HCT116 (cell line): ENCODE data around the gene ST3GAL3. TPM values are rescaled to one million over a fixed set of nuclear protein-coding genes. Genes with fewer than 3 reads are reported as not detected.
"Not testable (repeated sequence)": the region's sequence is repeated elsewhere in the genome, so short reads cannot be mapped to it uniquely, and the experiment has no call there.

Experiments
- ATAC-seq: fragments of 200-7000 bp; cut with Tn5 transposase; 2 replicates; pipeline ENCODE4 v1.9.1; 2020; ENCODE audit warnings: mild to moderate bottlenecking, moderate library complexity
- BruUV-seq: library from RNA; stranded (reverse); fragments of 400-500 nt; replicated peaks from 2 replicates; lab custom pipeline; 2021; lab: Mats Ljungman, UMichigan
- CTCF ChIA-PET: fragments of 300-600 bp; sonication (Branson Sonifier 250); formaldehyde crosslinking; loops from one replicate; lab custom pipeline; 2021; ENCODE audit warnings: antibody characterized with exemption; lab: Charles Lee
- POLR2A ChIA-PET: fragments of 300-600, 350-600 bp; sonication (Branson Sonifier 250); formaldehyde crosslinking; loops from one replicate; lab custom pipeline; 2021; ENCODE audit warnings: antibody characterized with exemption; lab: Charles Lee
- RAD21 ChIA-PET, 2 experiments: fragments of 300-600 bp; sonication (Branson Sonifier 250); formaldehyde crosslinking; loops; one replicate each; lab custom pipeline; 2023; ENCODE audit warnings: low total read pairs in 2 of 2; ENCODE audit not compliant: uncharacterized antibody in 2 of 2, unreplicated experiment in 2 of 2, low non-redundant PET in 1 of 2; lab: Charles Lee
- DNase-seq: peaks from one replicate; pipeline ENCODE4 v3.0.0-alpha.2; 2010; ENCODE audit warnings: low read depth, low spot score
- H2AFZ ChIP-seq: fragments of 200-600 bp; shearing (Covaris generic), sonication (generic); 2 replicates; pipeline ENCODE4 v1.6.1; 2017; ENCODE audit warnings: low read depth, mixed run types, mixed read lengths, antibody characterized with exemption, low read length; ENCODE audit not compliant: poor library complexity, severe bottlenecking
- H3K27ac ChIP-seq: 2 replicates; pipeline ENCODE4 v1.5.1; 2012; ENCODE audit warnings: low read depth, low read length
- H3K27me3 ChIP-seq: fragments of 200-600 bp; sonication (generic); 2 replicates; pipeline ENCODE4 v1.6.1; 2016; ENCODE audit warnings: mixed run types, low read length, mixed read lengths; ENCODE audit not compliant: insufficient read depth
- H3K36me3 ChIP-seq, 2 experiments: fragments of 200-500 bp in 1 of 2; fragments of 200-600 bp in 1 of 2; sonication (Bioruptor generic) in 1 of 2; sonication (generic) in 1 of 2; 2 replicates each; pipeline versions ENCODE4 v1.5.1 to v1.6.1; 2014 to 2016; ENCODE audit warnings: low read length in 2 of 2, inconsistent platforms in 1 of 2, mixed read lengths in 1 of 2, mixed run types in 1 of 2; ENCODE audit not compliant: insufficient read depth in 2 of 2, control insufficient read depth in 1 of 2
- H3K4me1 ChIP-seq, 2 experiments: fragments of 200-600 bp in 1 of 2; sonication (generic) in 1 of 2; 2 replicates each; pipeline versions ENCODE4 v1.5.1 to v1.6.1; 2012 to 2017; ENCODE audit warnings: low read length in 2 of 2, inconsistent platforms in 1 of 2, mild to moderate bottlenecking in 1 of 2, mixed read lengths in 1 of 2, mixed run types in 1 of 2, moderate library complexity in 1 of 2; ENCODE audit not compliant: insufficient read depth in 2 of 2, control insufficient read depth in 1 of 2
- H3K4me2 ChIP-seq: fragments of 200-600 bp; sonication (generic); 2 replicates; pipeline ENCODE4 v1.6.1; 2017; ENCODE audit warnings: mixed run types, low read length, mixed read lengths
- H3K4me3 ChIP-seq, 2 experiments: fragments of 200-600 bp in 1 of 2; sonication (generic) in 1 of 2; replicated peaks in 1 of 2; 2 replicates each; pipeline ENCODE4 v1.5.1; 2011 to 2016; ENCODE audit warnings: low read length in 2 of 2, control low read depth in 1 of 2, low read depth in 1 of 2, mild to moderate bottlenecking in 1 of 2, mixed read lengths in 1 of 2, mixed run types in 1 of 2
- H3K79me2 ChIP-seq: fragments of 200-600 bp; sonication (generic); 2 replicates; pipeline ENCODE4 v1.6.1; 2017; ENCODE audit warnings: mild to moderate bottlenecking, mixed run types, low read length, moderate library complexity, mixed read lengths; ENCODE audit not compliant: insufficient read depth
- H3K9ac ChIP-seq: fragments of 200-600 bp; sonication (generic); 2 replicates; pipeline ENCODE4 v1.6.1; 2016; ENCODE audit warnings: low read length, mixed read lengths
- H3K9me2 ChIP-seq: fragments of 200-600 bp; sonication (generic), shearing (Covaris generic); 2 replicates; pipeline ENCODE4 v1.6.1; 2017; ENCODE audit warnings: mixed run types, mild to moderate bottlenecking, moderate library complexity; ENCODE audit not compliant: insufficient read depth
- H3K9me3 ChIP-seq, 2 experiments: fragments of 200-500 bp in 1 of 2; fragments of 200-600 bp in 1 of 2; sonication (Bioruptor generic) in 1 of 2; sonication (generic) in 1 of 2; 2 replicates each; pipeline ENCODE4 v1.6.1; 2014 to 2017; ENCODE audit warnings: low read length in 2 of 2, mixed read lengths in 2 of 2, inconsistent platforms in 1 of 2, low read depth in 1 of 2, mild to moderate bottlenecking in 1 of 2, mixed run types in 1 of 2, moderate library complexity in 1 of 2; ENCODE audit not compliant: control insufficient read depth in 1 of 2, insufficient read depth in 1 of 2
- H4K20me1 ChIP-seq: fragments of 200-600 bp; sonication (generic), shearing (Covaris generic); 2 replicates; pipeline ENCODE4 v1.6.1; 2017; ENCODE audit warnings: mixed run types, mild to moderate bottlenecking, moderate library complexity; ENCODE audit not compliant: insufficient read depth
- CBX3 ChIP-seq: IDR thresholded peaks from 2 replicates; pipeline ENCODE4 v1.6.1; 2012; ENCODE audit warnings: low read depth
- CTCF ChIP-seq, 3 experiments: fragments of 200-600 bp in 1 of 3; sonication (generic) in 1 of 3; IDR thresholded peaks in 2 of 3; conservative IDR thresholded peaks in 1 of 3; 2 replicates each; pipeline ENCODE4 v1.5.1; 2012 to 2017; ENCODE audit warnings: low read depth in 2 of 3, low read length in 2 of 3, antibody characterized with exemption in 1 of 3, borderline replicate concordance in 1 of 3, control low read depth in 1 of 3, mild to moderate bottlenecking in 1 of 3, mixed read lengths in 1 of 3, mixed run types in 1 of 3, moderate library complexity in 1 of 3; ENCODE audit not compliant: insufficient read depth in 1 of 3
- EGR1 ChIP-seq: IDR thresholded peaks from 2 replicates; pipeline ENCODE4 v1.6.1; 2012; ENCODE audit warnings: low read depth
- ZBTB33 ChIP-seq: IDR thresholded peaks from 2 replicates; pipeline ENCODE4 v1.6.1; 2011; ENCODE audit warnings: mild to moderate bottlenecking, low read length, moderate library complexity; ENCODE audit not compliant: insufficient replicate concordance; ENCODE audit errors: extremely low read depth
- intact Hi-C: fragments of 100-400 bp; cut with micrococcal nuclease; formaldehyde crosslinking; loops from 2 replicates; pipeline ENCODE4 v1.10.0; 2022
- total RNA-seq: library from RNA; stranded (reverse); gene quantifications from one replicate; pipeline ENCODE4 v1.2.1, GENCODE V29; 2021; ENCODE audit not compliant: unreplicated experiment

Gene ST3GAL3
- total RNA-seq, 1 experiment from 2014 or later: 7.2 TPM

- no peak for ATAC-seq
- no peak overlapping the region for H3K4me3 ChIP-seq
- H3K4me2 ChIP-seq: no peak overlapping the region
- H3K9me2 ChIP-seq: no peaks in the 10 kb centered on the region
- no peaks in the 10 kb centered on the region for H3K27me3 ChIP-seq
- no peaks in the 10 kb centered on the region for H3K9me3 ChIP-seq
- no peak overlapping the region for H3K27ac ChIP-seq
- H4K20me1 ChIP-seq: no peaks in the 10 kb centered on the region
- POLR2A ChIA-PET: no interaction called here
- BruUV-seq: no TSS peak
- RAD21 ChIA-PET: no interaction called here
- H3K79me2 ChIP-seq: no peaks in the 10 kb centered on the region
- no peak for DNase-seq
- H3K9ac ChIP-seq: no peak overlapping the region
- CTCF ChIA-PET: no interaction called here
- H3K36me3 ChIP-seq: no peaks in the 10 kb centered on the region
- peaks cover 44 to 50% of the 10 kb centered on the region in 2 experiments for H3K4me1 ChIP-seq
- no peak overlapping the region for H2AFZ ChIP-seq
- TF ChIP-seq CTCF (IDR thresholded peaks at IDR 0.05 in 2 of 3, conservative IDR thresholded peaks at IDR 0.05 in 1 of 3; ENCODE audit: borderline replicate concordance in 1 of 3, insufficient read depth in 1 of 3, low read depth in 2 of 3, low read length in 2 of 3) (no peak), CBX3 (no peak), EGR1 (no peak), ZBTB33 (no peak)
- TF ChIP-seq, all 23 proteins: peak for 0
- intact Hi-C loops: no loop called here
Measured at GRCh38 chr1:43832998-43833397, 125.7 kb downstream of the ST3GAL3 start.

- POLR2A ChIA-PET, H3K27ac ChIP-seq, intact Hi-C loops, BruUV-seq, H3K36me3 ChIP-seq, RAD21 ChIA-PET, H3K9ac ChIP-seq, H2AFZ ChIP-seq, H3K4me3 ChIP-seq, ATAC-seq, H4K20me1 ChIP-seq, CTCF ChIA-PET, H3K79me2 ChIP-seq, DNase-seq, H3K9me3 ChIP-seq, H3K9me2 ChIP-seq, H3K27me3 ChIP-seq: not testable (repeated sequence)
- peaks cover 44 to 50% of the 10 kb centered on the region in 2 experiments for H3K4me1 ChIP-seq
- peak overlapping the region; percentile 58 for H3K4me2 ChIP-seq
Measured at GRCh38 chr1:43833902-43834279, 126.6 kb downstream of the ST3GAL3 start.
